H9 (cell line): Measurements from ENCODE around the gene EFTUD2. TPM values are rescaled to one million over a fixed set of nuclear protein-coding genes. Genes with fewer than 3 reads are reported as not detected.

Experiments used
- DNase-seq: peaks from one replicate; pipeline ENCODE4 v3.0.0-alpha.2; 2017
- H2AFZ ChIP-seq: one replicate; pipeline ENCODE4 v1.6.1; 2013; ENCODE audit warnings: mild to moderate bottlenecking, low read length, control low read depth, moderate library complexity
- H2AK5ac ChIP-seq: 2 replicates; pipeline ENCODE4 v1.6.1; 2013; ENCODE audit warnings: low read length, control low read depth, mixed read lengths; ENCODE audit not compliant: insufficient read length
- H2BK120ac ChIP-seq: one replicate; pipeline ENCODE4 v1.6.1; 2013; ENCODE audit warnings: low read depth, mild to moderate bottlenecking, low read length, control low read depth, inconsistent platforms; ENCODE audit not compliant: poor library complexity, severe bottlenecking
- H2BK12ac ChIP-seq: 2 replicates; pipeline ENCODE4 v1.6.1; 2013; ENCODE audit warnings: low read length, control low read depth, mixed read lengths, low read depth; ENCODE audit not compliant: insufficient read length
- H2BK15ac ChIP-seq: 2 replicates; pipeline ENCODE4 v1.6.1; 2013; ENCODE audit warnings: low read depth, low read length, control low read depth
- H2BK20ac ChIP-seq: one replicate; pipeline ENCODE4 v1.6.1; 2013; ENCODE audit warnings: low read depth, mild to moderate bottlenecking, low read length, control low read depth, inconsistent platforms; ENCODE audit not compliant: poor library complexity, severe bottlenecking
- H2BK5ac ChIP-seq: 2 replicates; pipeline ENCODE4 v1.6.1; 2013; ENCODE audit warnings: low read length, control low read depth, mixed read lengths; ENCODE audit not compliant: insufficient read length
- H3K14ac ChIP-seq: 2 replicates; pipeline ENCODE4 v1.6.1; 2013; ENCODE audit warnings: low read length, control low read depth; ENCODE audit not compliant: insufficient read depth
- H3K18ac ChIP-seq: 2 replicates; pipeline ENCODE4 v1.6.1; 2013; ENCODE audit warnings: low read depth, mild to moderate bottlenecking, mixed read lengths, low read length, control low read depth; ENCODE audit not compliant: insufficient read length
- H3K23ac ChIP-seq: 2 replicates; pipeline ENCODE4 v1.6.1; 2013; ENCODE audit warnings: low read length, control low read depth, mixed read lengths, low read depth; ENCODE audit not compliant: insufficient read length
- H3K23me2 ChIP-seq: 2 replicates; pipeline ENCODE4 v1.6.1; 2013; ENCODE audit warnings: low read depth, mild to moderate bottlenecking, mixed read lengths, low read length, control low read depth; ENCODE audit not compliant: insufficient read length, poor library complexity, severe bottlenecking
- H3K27ac ChIP-seq: 2 replicates; pipeline ENCODE4 v1.5.1; 2013; ENCODE audit warnings: low read length, control low read depth, mixed read lengths, low read depth; ENCODE audit not compliant: insufficient read length
- H3K27me3 ChIP-seq: 2 replicates; pipeline ENCODE4 v1.6.1; 2013; ENCODE audit warnings: low read length, control low read depth, inconsistent platforms; ENCODE audit not compliant: insufficient read depth
- H3K4ac ChIP-seq: 2 replicates; pipeline ENCODE4 v1.6.1; 2013; ENCODE audit warnings: low read depth, mild to moderate bottlenecking, control low read depth, inconsistent platforms, low read length, moderate library complexity
- H3K4me1 ChIP-seq: 2 replicates; pipeline ENCODE4 v1.6.1; 2013; ENCODE audit warnings: low read length, control low read depth, inconsistent platforms; ENCODE audit not compliant: insufficient read depth
- H3K4me2 ChIP-seq: 2 replicates; pipeline ENCODE4 v1.6.1; 2013; ENCODE audit warnings: low read length, control low read depth, mixed read lengths; ENCODE audit not compliant: insufficient read length, insufficient read depth
- H3K56ac ChIP-seq: 2 replicates; pipeline ENCODE4 v1.6.1; 2013; ENCODE audit warnings: low read depth, mild to moderate bottlenecking, mixed read lengths, low read length, control low read depth; ENCODE audit not compliant: insufficient read length
- H3K79me1 ChIP-seq: 2 replicates; pipeline ENCODE4 v1.6.1; 2013; ENCODE audit warnings: low read depth, mild to moderate bottlenecking, moderate library complexity, low read length, control low read depth, inconsistent platforms; ENCODE audit not compliant: insufficient read depth, poor library complexity, severe bottlenecking
- H3K79me2 ChIP-seq: 2 replicates; pipeline ENCODE4 v1.6.1; 2013; ENCODE audit warnings: low read length, control low read depth, inconsistent platforms; ENCODE audit not compliant: insufficient read depth
- H3K9ac ChIP-seq: 2 replicates; pipeline ENCODE4 v1.6.1; 2013; ENCODE audit warnings: low read length, control low read depth, mixed read lengths; ENCODE audit not compliant: insufficient read length; ENCODE audit errors: extremely low read depth
- H3K9me3 ChIP-seq: one replicate; pipeline ENCODE4 v1.6.1; 2013; ENCODE audit warnings: low read depth, low read length, inconsistent platforms; ENCODE audit not compliant: control insufficient read depth
- H3T11ph ChIP-seq: one replicate; pipeline ENCODE4 v1.6.1; 2013; ENCODE audit warnings: mild to moderate bottlenecking, low read length, control low read depth, inconsistent platforms
- H4K20me1 ChIP-seq: one replicate; pipeline ENCODE4 v1.6.1; 2013; ENCODE audit not compliant: control insufficient read depth, insufficient read length, insufficient read depth
- H4K5ac ChIP-seq: 2 replicates; pipeline ENCODE4 v1.6.1; 2013; ENCODE audit warnings: low read depth, mild to moderate bottlenecking, mixed read lengths, low read length, control low read depth; ENCODE audit not compliant: insufficient read length
- H4K8ac ChIP-seq: replicated peaks from 2 replicates; pipeline ENCODE4 v1.6.1; 2013; ENCODE audit warnings: low read length, control low read depth, mixed read lengths, low read depth; ENCODE audit not compliant: insufficient read length
- H4K91ac ChIP-seq: 2 replicates; pipeline ENCODE4 v1.6.1; 2013; ENCODE audit warnings: low read depth, mild to moderate bottlenecking, moderate library complexity, mixed read lengths, low read length, control low read depth; ENCODE audit not compliant: insufficient read length
- H3K27ac Mint-ChIP-seq, 3 experiments: 2 replicates in 2 of 3; 3 replicates in 1 of 3; pipeline ENCODE4 v1.8.0; 2020 to 2021; ENCODE audit warnings: mixed read lengths in 3 of 3, mild to moderate bottlenecking in 1 of 3, moderate library complexity in 1 of 3
- H3K27me3 Mint-ChIP-seq: 2 replicates; pipeline ENCODE4 v1.8.0; 2021; ENCODE audit warnings: low read depth, mild to moderate bottlenecking, moderate library complexity, mixed read lengths
- H3K36me3 Mint-ChIP-seq, 3 experiments: 2 replicates in 2 of 3; 3 replicates in 1 of 3; pipeline ENCODE4 v1.8.0; 2020 to 2021; ENCODE audit warnings: low read depth in 3 of 3, mixed read lengths in 3 of 3; ENCODE audit not compliant: insufficient read depth in 1 of 3
- H3K4me1 Mint-ChIP-seq, 2 experiments: 2 replicates each; pipeline ENCODE4 v1.8.0; 2020; ENCODE audit warnings: mixed read lengths in 2 of 2
- H3K4me3 Mint-ChIP-seq, 2 experiments: 2 replicates in 1 of 2; 3 replicates in 1 of 2; pipeline ENCODE4 v1.8.0; 2020 to 2021; ENCODE audit warnings: mild to moderate bottlenecking in 2 of 2, mixed read lengths in 2 of 2, moderate library complexity in 1 of 2
- H3K9me3 Mint-ChIP-seq, 2 experiments: 2 replicates in 1 of 2; 3 replicates in 1 of 2; pipeline ENCODE4 v1.8.0; 2020; ENCODE audit warnings: mild to moderate bottlenecking in 2 of 2, mixed read lengths in 2 of 2, moderate library complexity in 1 of 2
- WGBS: extraction: QIAGEN DNeasy Blood & Tissue Kit; methylation state at CpG from one replicate; pipeline ENCODE4 v1.1.7; 2013; ENCODE audit warnings: missing lambda C conversion rate, low lambda C conversion rate, mixed read lengths; ENCODE audit not compliant: insufficient read length; ENCODE audit errors: extremely low coverage; 5-methylcytosine and 5-hydroxymethylcytosine counted together
- total RNA-seq: library from RNA; stranded (reverse); gene quantifications from 2 replicates; pipeline ENCODE4 v1.2.1, GENCODE V29; 2021
- TF ChIP-seq, protein P1 (sequence below): fragments of 200-600 bp; sonication (generic); conservative IDR thresholded peaks from 3 replicates; pipeline ENCODE4 v1.8.0; 2021; ENCODE audit warnings: antibody characterized with exemption, mild to moderate bottlenecking

EFTUD2 gene
- total RNA-seq, 1 experiment from 2014 or later, result 150 TPM

DNA sequence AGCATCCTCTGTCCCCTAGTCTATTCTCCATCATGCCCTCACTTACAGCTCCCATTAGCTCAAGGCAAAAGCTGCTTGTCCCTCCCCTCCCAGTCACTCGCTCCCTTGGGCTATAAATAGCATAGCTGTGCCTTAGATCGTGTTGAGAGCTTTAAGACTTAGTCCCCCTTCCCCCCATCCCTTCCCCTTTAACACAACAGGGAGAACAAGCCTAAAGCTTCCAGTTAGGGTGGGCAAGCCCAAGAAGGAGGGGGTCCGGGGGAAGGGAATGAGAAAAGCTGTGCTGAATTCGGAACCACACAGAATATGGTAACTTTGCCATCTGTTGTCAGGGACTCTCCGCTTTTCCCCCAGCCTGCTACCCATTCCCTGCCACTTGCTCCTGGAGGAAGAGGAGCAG is 56.5 kb downstream of the EFTUD2 start:
- Histone ChIP-seq H3K4ac (no peak overlapping the region), H2BK12ac (no peak overlapping the region), H3K23me2 (no peaks in the 10 kb centered on the region), H3K79me1 (no peaks in the 10 kb centered on the region), H3T11ph (no peak overlapping the region), H2AFZ (no peak overlapping the region), H3K14ac (no peak overlapping the region; the same call in 1 of the 2 replicates), H2BK15ac (no peak overlapping the region), H3K18ac (no peak overlapping the region), H3K27ac (no peak overlapping the region), H3K4me1 (peaks cover 12% of the 10 kb centered on the region; the same call in 1 of the 2 replicates), H2BK20ac (no peak overlapping the region), H4K91ac (no peak overlapping the region), H4K8ac (no peak overlapping the region), H2BK120ac (no peak overlapping the region), H3K23ac (no peak overlapping the region), H3K56ac (no peak overlapping the region), H4K5ac (no peak overlapping the region), H2AK5ac (no peak overlapping the region), H3K4me2 (peak overlapping the region; percentile 46), H2BK5ac (no peak overlapping the region), H3K9ac (no peak overlapping the region), H3K9me3 (no peaks in the 10 kb centered on the region), H4K20me1 (no peaks in the 10 kb centered on the region), H3K27me3 (no peaks in the 10 kb centered on the region), H3K79me2 (no peaks in the 10 kb centered on the region)
- Mint-ChIP-seq H3K27ac (peak overlapping the region in 2 of 3 experiments; percentile 62 to 68; a peak in 4 of 7 replicates), H3K36me3 (no peaks in the 10 kb centered on the region; a peak in 1 of 7 replicates), H3K4me1 (peaks cover 21 to 27% of the 10 kb centered on the region in 2 experiments), H3K9me3 (no peaks in the 10 kb centered on the region), H3K4me3 (peak overlapping the region in 1 of 2 experiments; percentile 67; a peak in 4 of 5 replicates), H3K27me3 (peaks cover 4% of the 10 kb centered on the region; the same call in 1 of the 2 replicates)
- TF ChIP-seq, protein P1, sequence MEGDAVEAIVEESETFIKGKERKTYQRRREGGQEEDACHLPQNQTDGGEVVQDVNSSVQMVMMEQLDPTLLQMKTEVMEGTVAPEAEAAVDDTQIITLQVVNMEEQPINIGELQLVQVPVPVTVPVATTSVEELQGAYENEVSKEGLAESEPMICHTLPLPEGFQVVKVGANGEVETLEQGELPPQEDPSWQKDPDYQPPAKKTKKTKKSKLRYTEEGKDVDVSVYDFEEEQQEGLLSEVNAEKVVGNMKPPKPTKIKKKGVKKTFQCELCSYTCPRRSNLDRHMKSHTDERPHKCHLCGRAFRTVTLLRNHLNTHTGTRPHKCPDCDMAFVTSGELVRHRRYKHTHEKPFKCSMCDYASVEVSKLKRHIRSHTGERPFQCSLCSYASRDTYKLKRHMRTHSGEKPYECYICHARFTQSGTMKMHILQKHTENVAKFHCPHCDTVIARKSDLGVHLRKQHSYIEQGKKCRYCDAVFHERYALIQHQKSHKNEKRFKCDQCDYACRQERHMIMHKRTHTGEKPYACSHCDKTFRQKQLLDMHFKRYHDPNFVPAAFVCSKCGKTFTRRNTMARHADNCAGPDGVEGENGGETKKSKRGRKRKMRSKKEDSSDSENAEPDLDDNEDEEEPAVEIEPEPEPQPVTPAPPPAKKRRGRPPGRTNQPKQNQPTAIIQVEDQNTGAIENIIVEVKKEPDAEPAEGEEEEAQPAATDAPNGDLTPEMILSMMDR, result no peak
- peak; percentile 67 for DNase-seq
- WGBS, result no CpG with 5 or more reads among the region's 5 CpGs
